Hypothalamus (tissue), 51 donors: ENCODE data around the gene PTPN1.
"Not testable (repeated sequence)": the region's sequence is repeated elsewhere in the genome, so short reads cannot be mapped to it uniquely, and the experiment has no call there.

Experiments
- DNase-seq, 51 donors: peaks; one replicate each; lab custom pipeline; 2025; lab: John Stamatoyannopoulos, UW

The PTPN1 gene

DNA sequence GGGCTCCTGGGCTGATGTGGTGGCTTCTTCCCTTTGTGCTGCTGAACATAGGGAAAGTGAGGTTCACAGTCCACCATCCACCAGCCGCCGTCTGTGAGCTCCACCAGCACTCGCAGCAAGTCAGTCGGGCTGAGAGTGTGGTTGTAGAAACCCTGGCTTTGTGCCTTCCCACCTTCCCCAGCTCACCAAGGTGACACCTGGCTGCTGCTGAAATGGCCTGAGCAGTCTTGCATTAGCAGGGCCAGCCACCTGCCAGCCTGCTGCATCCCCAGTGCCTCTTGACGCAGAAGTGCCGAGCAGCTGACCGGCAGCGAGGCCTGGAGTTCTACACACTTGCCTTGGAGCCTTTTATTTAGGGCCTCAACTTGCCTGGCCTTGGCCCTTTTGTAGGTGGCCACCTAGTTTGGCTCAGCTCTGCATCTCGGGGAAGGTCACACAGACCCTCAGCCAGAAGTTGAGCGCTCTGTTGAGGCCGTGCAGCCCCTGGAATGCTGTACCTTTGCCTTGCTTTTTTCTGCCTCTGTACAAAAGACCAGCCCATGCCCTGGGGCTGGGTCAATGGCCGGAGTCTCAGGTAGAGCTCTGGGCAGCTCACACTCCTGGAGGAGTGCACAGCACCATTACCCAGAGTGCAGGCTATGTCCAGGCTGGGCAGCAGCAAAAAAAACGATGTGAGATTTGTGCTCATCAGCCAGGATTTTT, 76.5 kb downstream of the PTPN1 start:
- DNase-seq: no peak

GRCh38 chr20:50587291-50587961, 77.2 kb downstream of the PTPN1 start:
- no peak for DNase-seq

DNA sequence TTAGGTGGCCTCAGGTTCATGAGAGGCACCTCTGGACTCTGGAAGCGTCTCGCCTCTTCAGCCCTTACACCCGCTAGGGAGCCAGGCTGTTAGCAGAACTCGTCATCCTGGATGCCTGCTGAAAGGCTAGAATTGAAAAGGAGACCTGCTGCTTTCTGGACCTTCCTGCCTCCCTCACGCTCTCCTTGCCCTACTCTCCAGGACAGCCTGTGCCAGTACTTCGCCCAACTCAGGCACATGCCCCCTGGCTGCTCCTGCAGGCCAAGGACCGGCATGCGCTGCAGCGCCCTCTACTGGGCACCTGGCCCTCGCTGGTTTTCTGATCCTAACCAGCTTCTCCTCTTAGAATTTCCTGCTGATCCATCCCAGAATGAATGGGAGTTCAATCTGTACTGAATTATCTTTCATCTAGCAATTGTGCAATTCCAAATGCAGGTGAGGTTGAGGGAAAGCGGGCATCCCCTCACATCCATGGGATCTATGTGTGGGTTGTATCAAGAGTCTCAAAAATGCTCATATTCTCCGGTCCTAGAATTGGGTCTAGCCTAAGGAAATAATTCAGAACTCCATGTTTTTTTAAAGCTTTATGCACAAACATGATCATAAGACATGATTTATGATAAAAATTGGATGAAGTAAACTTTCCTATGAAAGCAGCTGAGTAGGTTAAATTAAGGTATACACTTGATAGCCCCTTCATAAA, 78.0 kb downstream of the PTPN1 start:
- peak in 34 of 51 donors; percentile 5 to 70 (median 28) for DNase-seq

DNA sequence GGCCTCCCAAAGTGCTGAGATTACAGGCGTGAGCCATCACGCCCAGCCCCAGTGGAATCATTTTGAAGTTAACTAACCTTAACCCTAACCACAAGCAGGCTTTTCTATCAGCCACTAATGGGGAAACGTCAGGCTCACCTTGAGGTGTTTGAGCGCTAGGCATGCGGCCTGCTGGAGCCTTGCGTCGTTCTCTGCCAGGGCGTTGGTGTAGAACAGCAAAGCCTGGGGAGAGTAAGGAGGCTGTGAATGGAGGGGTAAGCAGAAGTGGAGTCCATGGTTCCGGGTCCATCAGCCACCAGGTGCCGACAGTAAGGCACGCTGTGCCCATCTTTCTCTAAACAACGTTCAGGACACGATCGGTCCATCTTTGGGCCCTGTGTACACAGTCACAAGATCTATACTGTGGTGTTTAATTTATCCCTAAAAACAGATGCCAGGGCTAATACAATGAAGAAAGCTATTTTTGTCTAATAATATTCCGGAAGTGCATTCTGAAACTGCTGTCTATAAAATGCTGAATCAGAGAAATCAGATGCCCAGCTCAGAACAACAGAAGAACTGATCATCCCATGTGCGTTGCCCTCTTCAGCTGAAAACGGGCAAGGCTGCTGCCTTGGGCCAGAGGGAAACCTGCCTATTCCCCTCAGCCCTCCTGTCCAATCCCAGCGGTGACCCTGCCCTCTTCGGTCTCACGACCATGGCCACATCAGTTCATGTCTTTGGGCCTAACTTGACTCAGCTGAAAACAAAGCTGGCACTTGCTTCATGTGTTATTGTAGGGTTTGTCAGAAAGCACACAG, 79.6 kb downstream of the PTPN1 start:
- no peak for DNase-seq

- no peak for DNase-seq
These were observed 80.1 kb downstream of the PTPN1 start for GRCh38 chr20:50590348-50590664.

- DNase-seq: no peak
These were observed 81.2 kb downstream of the PTPN1 start for GRCh38 chr20:50591233-50591852.

GRCh38 chr20:50592282-50593004, 82.3 kb downstream of the PTPN1 start:
- DNase-seq: peak in 3 of 51 donors; percentile 11 to 35 (median 22)

- DNase-seq: no peak
These were observed 82.8 kb downstream of the PTPN1 start for GRCh38 chr20:50593005-50593335.

DNA sequence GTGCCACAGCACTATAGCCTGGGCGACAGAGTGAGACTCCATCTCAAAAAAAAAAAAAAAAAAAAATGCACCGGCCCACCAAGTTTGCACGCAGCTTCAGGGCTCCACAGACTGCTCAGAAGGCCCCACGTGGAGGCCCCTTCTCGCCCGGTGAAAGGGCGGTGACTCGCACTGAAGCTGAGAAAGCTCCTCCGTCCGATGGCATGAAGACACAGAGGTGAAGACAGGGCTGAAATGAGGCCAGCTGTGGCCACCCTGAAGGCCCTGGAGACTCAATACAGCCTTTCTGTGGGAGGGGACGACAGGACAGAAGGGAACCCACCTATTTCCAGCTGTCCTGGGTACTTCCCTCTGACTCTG, 84.0 kb downstream of the PTPN1 start:
- no peak for DNase-seq

- DNase-seq: no peak
These were observed 84.6 kb downstream of the PTPN1 start for GRCh38 chr20:50594591-50595432.

DNA sequence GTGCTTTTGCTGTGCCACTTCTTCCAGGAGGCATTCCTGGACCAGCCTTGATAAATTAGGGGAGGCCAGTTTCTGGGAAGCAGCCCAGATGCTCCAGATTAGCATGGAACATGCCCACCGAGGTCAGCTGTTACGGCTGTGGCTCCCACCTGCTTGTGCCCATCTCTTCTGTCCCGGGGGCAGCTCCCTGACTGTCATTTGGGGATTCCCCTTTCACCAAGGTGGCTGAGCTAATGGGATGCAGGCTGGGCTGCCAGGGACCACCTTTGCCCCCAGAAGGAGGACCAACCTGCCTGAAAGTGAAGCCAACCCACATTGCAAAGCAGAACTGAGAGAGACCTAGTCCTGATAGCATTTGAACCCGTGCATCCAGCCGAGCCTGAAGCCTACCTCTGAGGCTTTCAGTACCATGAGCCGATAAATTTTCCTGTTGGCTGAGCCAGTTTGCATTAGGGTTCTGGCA, 85.3 kb downstream of the PTPN1 start:
- DNase-seq: no peak

DNA sequence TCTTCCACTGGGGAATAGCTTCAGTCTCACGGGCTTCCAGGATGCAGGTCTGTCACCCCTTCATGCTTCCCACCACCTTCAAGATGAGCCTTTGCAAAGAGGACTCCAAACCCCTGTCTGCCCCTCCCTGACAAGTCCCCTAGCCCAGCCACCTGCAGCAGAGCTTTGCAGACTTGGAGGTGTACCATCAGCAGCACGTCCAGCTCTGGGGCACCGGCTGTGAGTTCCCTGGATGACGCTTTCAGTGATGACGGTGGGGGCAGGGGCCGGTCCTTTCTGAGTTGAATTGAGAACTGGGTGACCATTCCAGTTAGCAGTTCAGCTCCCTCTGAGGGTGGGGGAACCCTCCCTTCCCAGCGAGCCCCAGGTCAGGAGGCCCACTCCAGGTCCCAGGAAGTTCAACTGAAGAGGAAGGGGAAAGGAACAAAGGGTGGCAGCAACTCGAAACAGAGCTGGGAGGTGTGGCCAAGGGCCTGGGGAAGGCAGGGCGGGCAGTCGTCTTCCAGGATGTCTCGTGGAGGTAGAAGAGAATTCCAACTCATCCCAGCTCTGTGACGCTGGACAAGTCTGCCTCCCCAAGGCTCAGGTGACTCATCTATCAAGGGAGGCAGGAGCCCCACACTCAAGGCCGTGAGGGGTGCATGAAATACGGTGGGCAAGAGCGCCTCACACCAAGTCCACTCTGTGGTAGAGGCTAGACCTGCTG, 86.0 kb downstream of the PTPN1 start:
- no peak for DNase-seq

DNA sequence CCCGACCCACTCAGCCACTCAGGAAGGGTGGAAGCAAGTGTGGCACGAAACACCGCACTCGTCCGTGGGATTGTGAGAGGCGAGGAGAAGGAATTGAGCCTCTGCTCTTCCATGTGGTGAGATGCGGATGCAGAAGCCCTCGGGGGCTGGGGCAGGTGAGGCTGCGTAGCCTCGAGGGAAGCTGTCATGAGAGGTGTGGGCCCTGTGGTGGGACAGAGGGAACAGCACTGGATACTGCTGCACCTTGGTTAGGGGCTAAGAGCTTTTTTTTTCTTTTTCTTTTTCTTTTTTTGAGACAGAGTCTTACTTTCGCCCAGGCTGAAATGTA, 86.5 kb downstream of the PTPN1 start:
- DNase-seq: no peak

DNA sequence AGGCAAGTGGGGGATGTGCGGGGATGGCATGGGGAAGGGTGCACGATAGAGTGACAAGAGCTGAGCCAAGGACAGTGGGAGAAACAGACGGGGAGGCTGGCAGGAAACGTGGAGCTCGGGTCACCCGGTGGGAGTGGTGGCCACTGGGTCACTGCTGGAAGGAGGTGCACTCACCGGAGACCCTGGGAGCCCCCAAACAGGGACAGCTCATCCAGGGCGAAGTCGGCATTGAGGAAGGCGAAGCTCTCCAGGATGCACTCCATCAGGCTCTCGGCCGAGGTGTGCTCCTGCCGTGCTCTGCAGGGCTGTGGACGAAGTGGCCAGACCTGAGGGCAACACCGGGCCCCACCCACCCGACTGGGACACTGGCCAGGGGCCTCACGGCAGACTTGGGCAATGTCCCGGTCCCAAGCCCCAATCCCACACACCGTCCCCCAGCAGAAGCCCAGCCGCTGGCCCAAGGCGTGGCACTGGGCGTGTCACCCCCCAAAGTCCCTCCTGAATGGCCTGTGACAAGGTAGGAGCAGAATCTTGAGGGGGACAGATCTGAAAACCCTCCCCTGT, 87.3 kb downstream of the PTPN1 start:
- no peak for DNase-seq

DNA sequence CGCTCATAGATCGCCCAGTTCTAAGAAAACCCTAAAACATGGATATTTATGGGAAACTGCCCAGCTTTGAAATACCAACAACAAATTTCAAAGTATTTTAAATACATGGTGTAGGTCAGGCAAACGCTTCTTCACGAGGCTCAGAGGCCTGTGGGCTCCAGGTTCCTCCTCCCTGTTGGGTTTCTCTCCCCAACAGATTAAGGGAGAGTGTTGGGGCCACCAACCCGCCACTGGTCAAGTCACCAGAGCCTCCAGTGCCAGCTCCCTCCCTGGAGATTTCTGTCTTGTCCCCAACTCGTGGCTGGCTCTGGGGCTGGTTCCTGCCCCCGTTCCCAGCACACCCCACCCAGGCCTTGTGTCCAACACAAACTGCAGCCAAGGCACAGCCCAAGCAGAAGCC, 87.9 kb downstream of the PTPN1 start:
- no peak for DNase-seq

DNA sequence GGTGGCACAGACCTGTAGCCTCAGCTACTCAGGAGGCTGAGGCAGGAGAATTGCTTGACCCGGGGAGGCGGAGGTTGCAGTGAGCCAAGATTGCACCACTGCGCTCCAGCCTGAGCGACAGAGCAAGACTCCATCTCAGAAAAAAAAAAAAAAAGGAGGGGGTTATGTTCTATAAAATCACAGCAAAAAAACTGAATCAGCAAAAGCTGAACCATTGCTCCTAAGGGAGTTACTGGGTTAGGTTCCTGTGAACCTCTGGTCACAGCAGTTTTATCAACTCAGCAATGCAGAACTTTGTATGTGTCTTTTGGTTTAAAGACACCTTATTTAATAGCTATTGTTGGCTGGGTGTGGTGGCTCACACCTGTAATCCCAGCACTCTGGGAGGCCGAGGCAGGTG, 88.6 kb downstream of the PTPN1 start:
- DNase-seq: not testable (repeated sequence)

DNA sequence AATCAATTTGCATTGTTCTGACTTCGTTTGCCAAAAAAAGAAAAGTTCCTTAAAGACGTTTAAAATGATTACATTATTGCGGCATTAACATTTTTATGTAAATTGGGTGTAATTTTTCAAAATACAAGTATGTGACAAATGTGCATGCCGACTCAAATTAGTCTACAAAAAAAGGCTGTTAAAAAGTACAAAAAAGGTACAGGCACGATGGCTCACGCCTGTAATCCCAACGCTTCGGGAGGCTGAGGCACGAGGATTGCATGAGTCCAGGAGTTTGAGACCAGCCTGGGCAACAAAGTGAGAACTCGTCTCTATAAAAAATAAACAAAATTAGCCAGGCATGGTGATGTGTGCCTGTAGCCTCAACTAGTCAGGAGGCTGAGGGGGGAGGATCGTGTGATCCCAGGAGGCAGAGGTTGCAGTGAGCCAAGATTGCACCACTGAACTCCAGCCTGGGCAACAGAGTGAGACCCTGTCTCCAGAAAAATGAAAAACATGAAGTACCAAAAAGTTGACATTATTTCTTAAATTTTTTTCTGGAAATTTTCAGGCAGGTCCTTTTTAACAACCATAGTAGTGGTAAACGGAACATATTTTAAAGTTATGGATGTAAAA, 90.2 kb downstream of the PTPN1 start:
- no peak for DNase-seq
